ENCODE measurements around the gene APOL4.

Gene APOL4

GRCh38 chr22:36227806-36228205, 26.2 kb upstream of the APOL4 start:
- Histone ChIP-seq H3K27ac (ENCODE audit: low read depth, low read length, poor library complexity, severe bottlenecking) (no peak overlapping the region), H3K36me3 (ENCODE audit: insufficient read depth, low read length) (peaks cover 44% of the 10 kb centered on the region), H2AFZ (ENCODE audit: low read length) (no peak overlapping the region), H3K9ac (ENCODE audit: low read length) (no peak overlapping the region), H3K4me1 (ENCODE audit: insufficient read depth, low read length, severe bottlenecking) (peaks cover 2% of the 10 kb centered on the region), H3K9me3 (ENCODE audit: low read length) (no peaks in the 10 kb centered on the region), H3K4me2 (ENCODE audit: low read length) (no peak overlapping the region), H3K4me3 (ENCODE audit: low read depth, low read length, poor library complexity, severe bottlenecking) (no peak overlapping the region), H3K9me2 (ENCODE audit: low read depth, low read length) (no peaks in the 10 kb centered on the region), H4K20me1 (ENCODE audit: insufficient read depth, low read length) (no peaks in the 10 kb centered on the region), H3K79me2 (ENCODE audit: insufficient read depth, low read length) (no peaks in the 10 kb centered on the region), H3F3A (ENCODE audit: insufficient read depth, low read length) (no peaks in the 10 kb centered on the region), H3K27me3 (ENCODE audit: insufficient read depth, low read length) (no peaks in the 10 kb centered on the region)
- TF ChIP-seq CTCF (IDR thresholded peaks at IDR 0.05; ENCODE audit: low read length) (no peak), EZH2 (IDR thresholded peaks at IDR 0.05; ENCODE audit: borderline replicate concordance, low read length) (no peak)

GRCh38 chr22:36227396-36227795, 25.8 kb upstream of the APOL4 start:
- no peaks in the 10 kb centered on the region for H4K20me1 ChIP-seq (ENCODE audit: insufficient read depth, low read length)
- H3F3A ChIP-seq (ENCODE audit: insufficient read depth, low read length) = no peaks in the 10 kb centered on the region
- no peaks in the 10 kb centered on the region for H3K27me3 ChIP-seq (ENCODE audit: insufficient read depth, low read length)
- H3K9me3 ChIP-seq (ENCODE audit: low read length) = no peaks in the 10 kb centered on the region
- H3K79me2 ChIP-seq (ENCODE audit: insufficient read depth, low read length) = no peaks in the 10 kb centered on the region
- no peak for TF ChIP-seq EZH2 (IDR thresholded peaks at IDR 0.05; ENCODE audit: borderline replicate concordance, low read length)
- no peak for TF ChIP-seq CTCF (IDR thresholded peaks at IDR 0.05; ENCODE audit: low read length)
- no peaks in the 10 kb centered on the region for H3K4me1 ChIP-seq (ENCODE audit: insufficient read depth, low read length, severe bottlenecking)
- H3K27ac ChIP-seq (ENCODE audit: low read depth, low read length, poor library complexity, severe bottlenecking) = no peak overlapping the region
- H3K4me3 ChIP-seq (ENCODE audit: low read depth, low read length, poor library complexity, severe bottlenecking) = no peak overlapping the region
- no peak overlapping the region for H3K9ac ChIP-seq (ENCODE audit: low read length)
- no peak overlapping the region for H2AFZ ChIP-seq (ENCODE audit: low read length)
- H3K4me2 ChIP-seq (ENCODE audit: low read length) = no peak overlapping the region
- H3K36me3 ChIP-seq (ENCODE audit: insufficient read depth, low read length) = peaks cover 40% of the 10 kb centered on the region
- H3K9me2 ChIP-seq (ENCODE audit: low read depth, low read length) = no peaks in the 10 kb centered on the region

- Histone ChIP-seq H3K4me2 (ENCODE audit: low read length) (no peak overlapping the region), H3K4me1 (ENCODE audit: insufficient read depth, low read length, severe bottlenecking) (no peaks in the 10 kb centered on the region), H3K9me2 (ENCODE audit: low read depth, low read length) (no peaks in the 10 kb centered on the region), H3F3A (ENCODE audit: insufficient read depth, low read length) (no peaks in the 10 kb centered on the region), H2AFZ (ENCODE audit: low read length) (no peak overlapping the region), H3K27me3 (ENCODE audit: insufficient read depth, low read length) (no peaks in the 10 kb centered on the region), H3K79me2 (ENCODE audit: insufficient read depth, low read length) (no peaks in the 10 kb centered on the region), H3K36me3 (ENCODE audit: insufficient read depth, low read length) (peaks cover 27% of the 10 kb centered on the region), H3K4me3 (ENCODE audit: low read depth, low read length, poor library complexity, severe bottlenecking) (no peak overlapping the region), H4K20me1 (ENCODE audit: insufficient read depth, low read length) (no peaks in the 10 kb centered on the region), H3K27ac (ENCODE audit: low read depth, low read length, poor library complexity, severe bottlenecking) (no peak overlapping the region), H3K9me3 (ENCODE audit: low read length) (no peaks in the 10 kb centered on the region), H3K9ac (ENCODE audit: low read length) (no peak overlapping the region)
- TF ChIP-seq EZH2 (IDR thresholded peaks at IDR 0.05; ENCODE audit: borderline replicate concordance, low read length) (no peak), CTCF (IDR thresholded peaks at IDR 0.05; ENCODE audit: low read length) (no peak)
These were observed 24.6 kb upstream of the APOL4 start for GRCh38 chr22:36226189-36226588.

All from OCI-LY1 (cell line).